Measurements from ENCODE around the gene ABCD2. TPM values are rescaled to one million over a fixed set of nuclear protein-coding genes. Genes with fewer than 3 reads are reported as not detected.
"Not testable (repeated sequence)": the region's sequence is repeated elsewhere in the genome, so short reads cannot be mapped to it uniquely, and the experiment has no call there.

The ABCD2 gene
- polyA plus RNA-seq, 4 donors = 0.06 to 0.40 (median 0.27) TPM; not detected in 1

- Histone ChIP-seq H3K27me3 (ENCODE audit: control insufficient read depth in 3 of 3, insufficient read depth in 3 of 3, low read length in 3 of 3) (no peaks in the 10 kb centered on the region), H3K27ac (ENCODE audit: low read depth in 1 of 3, low read length in 2 of 3) (no peak overlapping the region), H3K4me1 (ENCODE audit: control insufficient read depth in 3 of 3, insufficient read depth in 2 of 3, low read depth in 1 of 3, low read length in 2 of 3) (no peaks in the 10 kb centered on the region), H3K36me3 (ENCODE audit: control insufficient read depth in 3 of 3, insufficient read depth in 2 of 3, low read depth in 1 of 3, low read length in 3 of 3) (no peaks in the 10 kb centered on the region), H3K4me3 (ENCODE audit: low read depth in 1 of 3, low read length in 3 of 3) (no peak overlapping the region), H3K9me3 (ENCODE audit: control insufficient read depth in 2 of 2, insufficient read depth in 1 of 2, low read depth in 1 of 2, low read length in 1 of 2) (no peaks in the 10 kb centered on the region)
- DNase-seq = no peak
- 85 to 95% (median 94%) methylated on average over 4 of the region's 4 CpGs for WGBS, 3 donors
- no peak for FAIRE-seq
Measured at GRCh38 chr12:39606712-39607423, 12.7 kb downstream of the ABCD2 start.

- no peak for DNase-seq
- Histone ChIP-seq H3K27ac (ENCODE audit: low read depth in 1 of 3, low read length in 2 of 3) (no peak overlapping the region), H3K4me3 (ENCODE audit: low read depth in 1 of 3, low read length in 3 of 3) (no peak overlapping the region), H3K9me3 (ENCODE audit: control insufficient read depth in 2 of 2, insufficient read depth in 1 of 2, low read depth in 1 of 2, low read length in 1 of 2) (no peaks in the 10 kb centered on the region), H3K27me3 (ENCODE audit: control insufficient read depth in 3 of 3, insufficient read depth in 3 of 3, low read length in 3 of 3) (no peaks in the 10 kb centered on the region), H3K36me3 (ENCODE audit: control insufficient read depth in 3 of 3, insufficient read depth in 2 of 3, low read depth in 1 of 3, low read length in 3 of 3) (no peaks in the 10 kb centered on the region), H3K4me1 (ENCODE audit: control insufficient read depth in 3 of 3, insufficient read depth in 2 of 3, low read depth in 1 of 3, low read length in 2 of 3) (no peaks in the 10 kb centered on the region)
- 56 to 58% (median 58%) methylated on average over 3 of the region's 3 CpGs for WGBS, 3 donors
- no peak for FAIRE-seq
Measured at GRCh38 chr12:39605996-39606395, 13.6 kb downstream of the ABCD2 start.

DNA sequence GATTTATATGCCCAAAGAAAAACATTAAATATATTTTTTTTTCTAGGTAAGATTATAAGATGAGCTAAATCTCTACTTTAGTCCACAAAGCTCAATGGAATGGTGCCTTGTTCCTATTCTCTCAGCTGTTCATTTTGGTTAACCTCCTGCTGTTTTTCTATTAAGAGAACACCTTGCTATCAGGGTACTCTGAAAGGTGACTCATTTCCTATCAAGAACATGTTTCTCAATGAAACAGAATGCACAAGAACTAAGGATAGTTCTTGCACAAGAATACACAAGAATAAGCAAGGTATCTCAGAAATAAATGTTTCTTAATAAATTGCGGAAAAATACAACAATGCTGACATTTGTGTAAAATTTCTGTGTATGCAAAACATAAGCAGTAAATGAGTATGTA is 14.1 kb downstream of the ABCD2 start:
- DNase-seq (no peak), FAIRE-seq (no peak)
- Histone ChIP-seq H3K4me3 (ENCODE audit: low read depth in 1 of 3, low read length in 3 of 3) (no peak overlapping the region), H3K4me1 (ENCODE audit: control insufficient read depth in 3 of 3, insufficient read depth in 2 of 3, low read depth in 1 of 3, low read length in 2 of 3) (no peaks in the 10 kb centered on the region), H3K36me3 (ENCODE audit: control insufficient read depth in 3 of 3, insufficient read depth in 2 of 3, low read depth in 1 of 3, low read length in 3 of 3) (no peaks in the 10 kb centered on the region), H3K27me3 (ENCODE audit: control insufficient read depth in 3 of 3, insufficient read depth in 3 of 3, low read length in 3 of 3) (no peaks in the 10 kb centered on the region), H3K27ac (ENCODE audit: low read depth in 1 of 3, low read length in 2 of 3) (no peak overlapping the region), H3K9me3 (ENCODE audit: control insufficient read depth in 2 of 2, insufficient read depth in 1 of 2, low read depth in 1 of 2, low read length in 1 of 2) (no peaks in the 10 kb centered on the region)
- 89 to 100% (median 92%) methylated on average over 1 of the region's 1 CpG for WGBS, 3 donors

DNA sequence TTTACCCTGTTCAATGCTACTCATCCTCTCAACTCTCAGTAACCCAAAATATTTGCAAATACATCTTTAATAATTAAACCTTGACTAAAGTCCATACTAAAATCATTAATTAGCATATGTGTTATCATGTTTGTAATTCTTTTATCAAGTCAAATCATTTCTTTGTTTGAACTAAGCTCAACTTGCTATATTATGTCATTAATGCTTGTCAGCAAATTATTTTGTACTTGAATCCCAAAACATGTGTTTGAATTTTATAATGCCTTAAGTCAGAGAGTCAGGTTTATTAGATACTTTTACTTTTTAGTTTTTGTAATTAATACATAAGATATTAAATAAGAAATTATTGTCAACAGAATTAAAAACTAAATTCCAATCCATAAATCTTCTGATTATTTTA is 16.5 kb downstream of the ABCD2 start:
- no peak overlapping the region for H3K4me3 ChIP-seq (ENCODE audit: low read depth in 1 of 3, low read length in 3 of 3)
- H3K4me1 ChIP-seq (ENCODE audit: control insufficient read depth in 3 of 3, insufficient read depth in 2 of 3, low read depth in 1 of 3, low read length in 2 of 3) = no peaks in the 10 kb centered on the region
- no peak overlapping the region for H3K27ac ChIP-seq (ENCODE audit: low read depth in 1 of 3, low read length in 2 of 3)
- no peaks in the 10 kb centered on the region for H3K27me3 ChIP-seq (ENCODE audit: control insufficient read depth in 3 of 3, insufficient read depth in 3 of 3, low read length in 3 of 3)
- DNase-seq = no peak
- peak; percentile 68 for FAIRE-seq
- H3K36me3 ChIP-seq (ENCODE audit: control insufficient read depth in 3 of 3, insufficient read depth in 2 of 3, low read depth in 1 of 3, low read length in 3 of 3) = no peaks in the 10 kb centered on the region
- H3K9me3 ChIP-seq (ENCODE audit: control insufficient read depth in 2 of 2, insufficient read depth in 1 of 2, low read depth in 1 of 2, low read length in 1 of 2) = no peaks in the 10 kb centered on the region

GRCh38 chr12:39601951-39602350 is 17.7 kb downstream of the ABCD2 start:
- 79 to 93% (median 92%) methylated on average over 3 of the region's 3 CpGs for WGBS, 3 donors

GRCh38 chr12:39595928-39596327 is 23.7 kb downstream of the ABCD2 start:
- no peak for FAIRE-seq
- no peak overlapping the region for H3K4me3 ChIP-seq (ENCODE audit: low read depth in 1 of 3, low read length in 3 of 3)
- DNase-seq = no peak
- no peak overlapping the region for H3K27ac ChIP-seq (ENCODE audit: low read depth in 1 of 3, low read length in 2 of 3)
- no peaks in the 10 kb centered on the region for H3K36me3 ChIP-seq (ENCODE audit: control insufficient read depth in 3 of 3, insufficient read depth in 2 of 3, low read depth in 1 of 3, low read length in 3 of 3)
- H3K4me1 ChIP-seq (ENCODE audit: control insufficient read depth in 3 of 3, insufficient read depth in 2 of 3, low read depth in 1 of 3, low read length in 2 of 3) = no peaks in the 10 kb centered on the region
- H3K9me3 ChIP-seq (ENCODE audit: control insufficient read depth in 2 of 2, insufficient read depth in 1 of 2, low read depth in 1 of 2, low read length in 1 of 2) = no peaks in the 10 kb centered on the region
- WGBS, 3 donors = 58 to 65% (median 58%) methylated on average over 2 of the region's 2 CpGs
- H3K27me3 ChIP-seq (ENCODE audit: control insufficient read depth in 3 of 3, insufficient read depth in 3 of 3, low read length in 3 of 3) = no peaks in the 10 kb centered on the region

More at GRCh38 chr12:39601951-39602350, 17.7 kb downstream of the ABCD2 start:
- H3K4me1 ChIP-seq (ENCODE audit: control insufficient read depth in 3 of 3, insufficient read depth in 2 of 3, low read depth in 1 of 3, low read length in 2 of 3); H3K36me3 ChIP-seq (ENCODE audit: control insufficient read depth in 3 of 3, insufficient read depth in 2 of 3, low read depth in 1 of 3, low read length in 3 of 3); H3K9me3 ChIP-seq (ENCODE audit: control insufficient read depth in 2 of 2, insufficient read depth in 1 of 2, low read depth in 1 of 2, low read length in 1 of 2); DNase-seq; FAIRE-seq; H3K27me3 ChIP-seq (ENCODE audit: control insufficient read depth in 3 of 3, insufficient read depth in 3 of 3, low read length in 3 of 3); H3K27ac ChIP-seq (ENCODE audit: low read depth in 1 of 3, low read length in 2 of 3); H3K4me3 ChIP-seq (ENCODE audit: low read depth in 1 of 3, low read length in 3 of 3): not testable (repeated sequence)

GRCh38 chr12:39592295-39592694 is 27.3 kb downstream of the ABCD2 start:
- Histone ChIP-seq H3K27ac (ENCODE audit: low read depth in 1 of 3, low read length in 2 of 3) (no peak overlapping the region), H3K36me3 (ENCODE audit: control insufficient read depth in 3 of 3, insufficient read depth in 2 of 3, low read depth in 1 of 3, low read length in 3 of 3) (no peaks in the 10 kb centered on the region), H3K27me3 (ENCODE audit: control insufficient read depth in 3 of 3, insufficient read depth in 3 of 3, low read length in 3 of 3) (no peaks in the 10 kb centered on the region), H3K9me3 (ENCODE audit: control insufficient read depth in 2 of 2, insufficient read depth in 1 of 2, low read depth in 1 of 2, low read length in 1 of 2) (no peaks in the 10 kb centered on the region), H3K4me1 (ENCODE audit: control insufficient read depth in 3 of 3, insufficient read depth in 2 of 3, low read depth in 1 of 3, low read length in 2 of 3) (no peaks in the 10 kb centered on the region), H3K4me3 (ENCODE audit: low read depth in 1 of 3, low read length in 3 of 3) (no peak overlapping the region)
- peak; percentile 1 to 26 for DNase-seq
- FAIRE-seq = no peak

- DNase-seq (no peak), FAIRE-seq (no peak)
- no peak overlapping the region for H3K27ac ChIP-seq (ENCODE audit: low read depth in 1 of 3, low read length in 2 of 3)
- H3K4me1 ChIP-seq (ENCODE audit: control insufficient read depth in 3 of 3, insufficient read depth in 2 of 3, low read depth in 1 of 3, low read length in 2 of 3) = no peaks in the 10 kb centered on the region
- no peaks in the 10 kb centered on the region for H3K36me3 ChIP-seq (ENCODE audit: control insufficient read depth in 3 of 3, insufficient read depth in 2 of 3, low read depth in 1 of 3, low read length in 3 of 3)
- no peaks in the 10 kb centered on the region for H3K9me3 ChIP-seq (ENCODE audit: control insufficient read depth in 2 of 2, insufficient read depth in 1 of 2, low read depth in 1 of 2, low read length in 1 of 2)
- no peaks in the 10 kb centered on the region for H3K27me3 ChIP-seq (ENCODE audit: control insufficient read depth in 3 of 3, insufficient read depth in 3 of 3, low read length in 3 of 3)
- 75 to 80% (median 76%) methylated on average over 9 of the region's 9 CpGs for WGBS, 3 donors
- no peak overlapping the region for H3K4me3 ChIP-seq (ENCODE audit: low read depth in 1 of 3, low read length in 3 of 3)
Measured at GRCh38 chr12:39588348-39588747, 31.3 kb downstream of the ABCD2 start.

DNA sequence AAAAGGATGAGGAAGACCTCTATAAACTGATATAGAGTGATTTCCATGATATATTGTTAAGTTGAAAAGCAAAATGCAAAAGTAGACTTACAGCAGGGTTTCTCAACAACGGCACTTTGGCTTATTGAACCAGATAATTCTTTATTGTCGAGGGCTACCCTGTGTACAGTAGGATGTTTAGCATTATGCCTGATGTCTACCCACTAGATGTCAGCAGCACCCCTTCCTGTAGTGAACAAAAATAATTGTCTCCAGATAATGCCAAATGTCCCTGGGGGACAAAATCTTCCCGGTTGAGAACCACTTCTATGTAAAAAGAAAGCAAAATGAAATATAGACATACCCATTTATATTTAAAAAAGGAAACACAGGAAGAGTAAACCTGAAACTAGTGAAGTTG is 32.4 kb downstream of the ABCD2 start:
- 44 to 60% (median 60%) methylated on average over 3 of the region's 3 CpGs for WGBS, 3 donors

More for the DNA sequence above, 32.4 kb downstream of the ABCD2 start:
- H3K4me3 ChIP-seq (ENCODE audit: low read depth in 1 of 3, low read length in 3 of 3) = no peak overlapping the region
- FAIRE-seq (no peak), DNase-seq (peak in 1 of 2 donors; percentile 6)
- H3K4me1 ChIP-seq (ENCODE audit: control insufficient read depth in 3 of 3, insufficient read depth in 2 of 3, low read depth in 1 of 3, low read length in 2 of 3) = no peaks in the 10 kb centered on the region
- no peaks in the 10 kb centered on the region for H3K36me3 ChIP-seq (ENCODE audit: control insufficient read depth in 3 of 3, insufficient read depth in 2 of 3, low read depth in 1 of 3, low read length in 3 of 3)
- H3K27ac ChIP-seq (ENCODE audit: low read depth in 1 of 3, low read length in 2 of 3) = no peak overlapping the region
- no peaks in the 10 kb centered on the region for H3K9me3 ChIP-seq (ENCODE audit: control insufficient read depth in 2 of 2, insufficient read depth in 1 of 2, low read depth in 1 of 2, low read length in 1 of 2)
- no peaks in the 10 kb centered on the region for H3K27me3 ChIP-seq (ENCODE audit: control insufficient read depth in 3 of 3, insufficient read depth in 3 of 3, low read length in 3 of 3)
